ENCODE data around the gene XPR1. TPM values are rescaled to one million over a fixed set of nuclear protein-coding genes. Genes with fewer than 3 reads are reported as not detected.

XPR1 gene
- total RNA-seq, 4 donors from 2014 or later: 29.4 to 42.2 (median 33.7) TPM

DNA sequence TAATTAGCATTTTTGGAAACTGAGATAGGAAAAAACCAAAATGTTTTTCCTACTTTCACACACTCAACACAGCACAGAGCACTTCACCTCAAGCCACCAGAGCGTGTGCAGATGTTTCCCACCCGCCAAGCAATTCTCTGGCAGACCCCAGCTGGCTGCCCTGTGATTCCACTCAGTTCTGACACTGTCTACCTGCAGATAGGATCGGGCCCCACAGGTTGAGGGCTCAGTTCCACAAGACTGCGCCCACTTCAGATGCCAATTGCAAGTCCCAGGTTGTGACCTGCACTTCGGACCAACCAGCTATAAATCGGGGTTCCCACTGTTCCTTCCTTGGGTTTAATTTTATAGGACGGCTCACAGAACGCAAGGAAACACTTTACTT lies 290.8 kb downstream of the XPR1 start:
- peak; percentile 95 for DNase-seq
- WGBS, 2 donors: 35 to 55% methylated on average over 8 of the region's 8 CpGs
- H3K27ac ChIP-seq: peak overlapping the region; percentile 94 to 99 (median 96)
- TF ChIP-seq POLR2A (IDR thresholded peaks at IDR 0.05): peak in 1 of 2 donors; percentile 63
- TF ChIP-seq, protein P1, sequence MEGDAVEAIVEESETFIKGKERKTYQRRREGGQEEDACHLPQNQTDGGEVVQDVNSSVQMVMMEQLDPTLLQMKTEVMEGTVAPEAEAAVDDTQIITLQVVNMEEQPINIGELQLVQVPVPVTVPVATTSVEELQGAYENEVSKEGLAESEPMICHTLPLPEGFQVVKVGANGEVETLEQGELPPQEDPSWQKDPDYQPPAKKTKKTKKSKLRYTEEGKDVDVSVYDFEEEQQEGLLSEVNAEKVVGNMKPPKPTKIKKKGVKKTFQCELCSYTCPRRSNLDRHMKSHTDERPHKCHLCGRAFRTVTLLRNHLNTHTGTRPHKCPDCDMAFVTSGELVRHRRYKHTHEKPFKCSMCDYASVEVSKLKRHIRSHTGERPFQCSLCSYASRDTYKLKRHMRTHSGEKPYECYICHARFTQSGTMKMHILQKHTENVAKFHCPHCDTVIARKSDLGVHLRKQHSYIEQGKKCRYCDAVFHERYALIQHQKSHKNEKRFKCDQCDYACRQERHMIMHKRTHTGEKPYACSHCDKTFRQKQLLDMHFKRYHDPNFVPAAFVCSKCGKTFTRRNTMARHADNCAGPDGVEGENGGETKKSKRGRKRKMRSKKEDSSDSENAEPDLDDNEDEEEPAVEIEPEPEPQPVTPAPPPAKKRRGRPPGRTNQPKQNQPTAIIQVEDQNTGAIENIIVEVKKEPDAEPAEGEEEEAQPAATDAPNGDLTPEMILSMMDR (IDR thresholded peaks at IDR 0.05): no peak
- intact Hi-C loops (cut with DNase I): no loop called here
- H3K9me3 ChIP-seq: no peaks in the 10 kb centered on the region
- H3K36me3 ChIP-seq: no peaks in the 10 kb centered on the region
- H3K4me3 ChIP-seq (replicated peaks in 1 of 3): no peak overlapping the region
- H3K4me1 ChIP-seq: peaks cover 51 to 60% of the 10 kb centered on the region in 2 donors
- H3K27me3 ChIP-seq: no peaks in the 10 kb centered on the region

DNA sequence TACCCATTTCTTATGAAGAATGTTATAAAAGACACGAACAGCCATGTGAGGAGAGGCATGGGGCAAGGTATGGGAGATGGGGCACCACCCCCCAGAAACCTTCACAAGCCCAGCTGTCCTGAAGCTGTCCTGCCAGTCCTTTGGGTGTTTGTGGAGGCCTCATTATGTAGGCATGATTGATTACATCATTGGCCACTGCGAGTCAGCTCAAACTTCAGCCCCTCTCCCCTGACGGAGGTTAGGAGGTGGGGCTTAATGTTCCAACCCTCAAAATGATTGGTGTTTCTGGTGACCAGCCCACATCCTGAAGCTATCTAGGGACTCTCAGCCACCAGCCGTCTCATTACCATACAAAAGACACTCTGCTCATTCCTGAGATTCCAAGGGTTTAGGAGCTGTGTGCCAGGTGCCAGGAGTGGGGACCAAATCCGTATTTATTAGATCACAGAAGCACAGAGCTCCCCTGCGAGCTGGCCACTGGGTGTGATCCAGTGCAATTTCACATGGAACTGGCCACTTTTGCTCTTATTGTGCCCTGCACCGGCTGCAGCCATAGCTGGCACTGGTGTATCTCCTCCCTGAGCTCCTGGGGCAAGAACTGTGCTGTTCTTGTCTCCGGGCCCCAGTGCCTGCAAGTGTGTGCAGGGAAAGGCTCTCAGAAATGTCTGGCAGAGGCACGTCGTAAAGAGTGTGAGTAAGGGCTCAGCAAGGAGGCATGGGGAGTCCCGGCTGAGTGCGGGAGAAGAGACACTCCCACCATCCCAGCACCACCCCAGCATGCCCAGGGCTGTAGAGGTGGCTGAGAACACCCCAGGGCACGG lies 291.4 kb downstream of the XPR1 start:
- TF ChIP-seq, protein P1 (IDR thresholded peaks at IDR 0.05): no peak
- peak in 1 of 2 donors; percentile 80 for TF ChIP-seq POLR2A (IDR thresholded peaks at IDR 0.05)
- peak; percentile 90 for DNase-seq
- 28 to 43% methylated on average over 13 of the region's 13 CpGs for WGBS, 2 donors
- Histone ChIP-seq H3K9me3 (no peaks in the 10 kb centered on the region), H3K4me3 (replicated peaks in 1 of 3) (no peak overlapping the region), H3K27ac (peak overlapping the region; percentile 94 to 99 (median 96)), H3K4me1 (peaks cover 57 to 63% of the 10 kb centered on the region in 2 donors), H3K27me3 (no peaks in the 10 kb centered on the region), H3K36me3 (no peaks in the 10 kb centered on the region)
- intact Hi-C loops (cut with DNase I): no loop called here

DNA sequence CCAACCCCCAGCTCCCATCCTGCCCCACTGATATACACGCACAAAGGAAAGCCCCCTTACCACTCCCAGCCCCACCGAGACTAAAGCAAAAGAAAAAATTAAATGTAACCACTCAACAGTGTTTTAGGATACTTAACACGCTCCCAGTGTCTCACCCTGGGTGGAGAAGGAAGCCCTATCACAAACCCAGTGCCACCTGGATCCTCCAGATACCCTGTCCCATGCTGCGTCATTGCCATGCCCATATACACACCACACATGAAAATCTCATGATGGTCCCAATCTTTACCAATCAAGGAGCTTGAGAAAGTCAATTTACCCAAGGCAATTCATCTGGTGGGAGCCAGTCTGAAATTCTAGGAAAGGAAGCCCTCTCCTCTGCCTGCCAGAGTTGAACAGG lies 292.1 kb downstream of the XPR1 start:
- WGBS, 2 donors: 62 to 74% methylated on average over 4 of the region's 4 CpGs

DNA sequence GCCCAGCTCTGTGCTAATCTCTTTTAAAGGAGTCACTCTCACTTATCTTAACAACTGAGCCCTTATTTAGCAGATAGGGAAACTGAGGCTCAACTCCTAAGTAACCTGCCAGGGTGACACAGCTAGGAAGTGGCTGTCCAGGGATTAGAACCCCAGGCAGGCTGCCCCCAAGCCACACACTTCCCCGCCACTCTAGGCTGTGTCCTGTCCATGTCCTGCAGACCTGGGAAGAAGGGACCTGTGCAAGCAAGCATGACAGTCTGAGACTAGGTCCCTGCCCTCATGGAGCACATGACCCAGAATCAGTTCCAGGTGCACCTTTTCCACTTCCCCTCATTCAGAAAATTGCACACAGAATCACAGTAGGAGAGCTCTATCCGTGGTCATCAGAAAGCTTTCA lies 293.1 kb downstream of the XPR1 start:
- WGBS, 2 donors: 58 to 81% methylated on average over 1 to 2 of the region's 2 CpGs
- no peaks in the 10 kb centered on the region for H3K36me3 ChIP-seq
- H3K27me3 ChIP-seq: no peaks in the 10 kb centered on the region
- peak in 1 of 2 donors; percentile 27 for DNase-seq
- H3K27ac ChIP-seq: peak overlapping the region; percentile 89 to 99 (median 94)
- peaks cover 71 to 79% of the 10 kb centered on the region in 2 donors for H3K4me1 ChIP-seq
- intact Hi-C loops (cut with DNase I): no loop called here
- TF ChIP-seq, protein P1 (IDR thresholded peaks at IDR 0.05): no peak
- no peak for TF ChIP-seq POLR2A (IDR thresholded peaks at IDR 0.05)
- no peaks in the 10 kb centered on the region for H3K9me3 ChIP-seq
- no peak overlapping the region for H3K4me3 ChIP-seq (replicated peaks in 1 of 3)

More for the DNA sequence above, 292.1 kb downstream of the XPR1 start:
- DNase-seq: no peak
- H3K27ac ChIP-seq: peak overlapping the region; percentile 89 to 99 (median 94)
- no peaks in the 10 kb centered on the region for H3K36me3 ChIP-seq
- H3K4me3 ChIP-seq (replicated peaks in 1 of 3): no peak overlapping the region
- peaks cover 63 to 69% of the 10 kb centered on the region in 2 donors for H3K4me1 ChIP-seq
- no peak for TF ChIP-seq POLR2A (IDR thresholded peaks at IDR 0.05)
- TF ChIP-seq, protein P1 (IDR thresholded peaks at IDR 0.05): no peak
- intact Hi-C loops (cut with DNase I): no loop called here
- no peaks in the 10 kb centered on the region for H3K9me3 ChIP-seq
- no peaks in the 10 kb centered on the region for H3K27me3 ChIP-seq

DNA sequence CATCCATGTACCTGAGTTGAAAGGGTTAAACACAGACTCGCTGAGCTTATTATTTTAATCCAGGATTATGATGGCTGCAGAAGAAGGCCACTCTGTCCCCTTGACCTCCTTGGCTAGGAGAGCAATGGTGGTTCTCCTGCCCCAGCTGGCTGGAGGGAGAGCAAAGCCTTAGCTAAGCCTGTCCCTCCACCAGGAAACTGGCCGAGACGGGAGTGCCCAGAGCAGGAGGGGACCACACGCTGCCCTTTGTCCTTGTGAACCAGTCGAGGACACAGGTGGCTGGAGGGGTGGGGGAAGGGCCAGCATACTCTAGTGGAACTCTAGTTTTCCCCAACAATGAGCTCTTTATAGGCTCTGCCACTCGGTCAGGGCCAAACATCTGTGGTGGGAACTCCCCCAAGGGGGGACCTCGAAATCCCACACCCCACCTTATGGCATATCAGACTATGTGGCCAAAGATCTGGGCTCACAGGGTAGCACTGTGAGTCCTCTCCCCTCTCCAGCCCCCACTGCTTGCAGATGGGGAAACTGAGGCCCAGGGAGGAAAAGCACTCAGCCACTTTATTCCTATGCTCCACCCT lies 293.7 kb downstream of the XPR1 start:
- Histone ChIP-seq H3K36me3 (no peaks in the 10 kb centered on the region), H3K27me3 (no peaks in the 10 kb centered on the region), H3K27ac (peak overlapping the region; percentile 89 to 99 (median 94)), H3K4me3 (replicated peaks in 1 of 3) (no peak overlapping the region), H3K4me1 (peaks cover 71 to 79% of the 10 kb centered on the region in 2 donors), H3K9me3 (no peaks in the 10 kb centered on the region)
- WGBS, 2 donors: 18 to 32% methylated on average over 5 to 7 of the region's 7 CpGs
- peak; percentile 77 to 86 for DNase-seq
- intact Hi-C loops (cut with DNase I): no loop called here
- TF ChIP-seq, protein P1 (IDR thresholded peaks at IDR 0.05): no peak
- no peak for TF ChIP-seq POLR2A (IDR thresholded peaks at IDR 0.05)
